Measurements from ENCODE around the gene PINLYP. TPM values are rescaled to one million over a fixed set of nuclear protein-coding genes. Genes with fewer than 3 reads are reported as not detected.

PINLYP gene
- total and polyA plus RNA-seq, 9 of the 15 experiments (the other 6 are each of a cell fraction or from before 2014, with no cell fraction given): 1.00 to 6.7 (median 2.2) TPM

DNA sequence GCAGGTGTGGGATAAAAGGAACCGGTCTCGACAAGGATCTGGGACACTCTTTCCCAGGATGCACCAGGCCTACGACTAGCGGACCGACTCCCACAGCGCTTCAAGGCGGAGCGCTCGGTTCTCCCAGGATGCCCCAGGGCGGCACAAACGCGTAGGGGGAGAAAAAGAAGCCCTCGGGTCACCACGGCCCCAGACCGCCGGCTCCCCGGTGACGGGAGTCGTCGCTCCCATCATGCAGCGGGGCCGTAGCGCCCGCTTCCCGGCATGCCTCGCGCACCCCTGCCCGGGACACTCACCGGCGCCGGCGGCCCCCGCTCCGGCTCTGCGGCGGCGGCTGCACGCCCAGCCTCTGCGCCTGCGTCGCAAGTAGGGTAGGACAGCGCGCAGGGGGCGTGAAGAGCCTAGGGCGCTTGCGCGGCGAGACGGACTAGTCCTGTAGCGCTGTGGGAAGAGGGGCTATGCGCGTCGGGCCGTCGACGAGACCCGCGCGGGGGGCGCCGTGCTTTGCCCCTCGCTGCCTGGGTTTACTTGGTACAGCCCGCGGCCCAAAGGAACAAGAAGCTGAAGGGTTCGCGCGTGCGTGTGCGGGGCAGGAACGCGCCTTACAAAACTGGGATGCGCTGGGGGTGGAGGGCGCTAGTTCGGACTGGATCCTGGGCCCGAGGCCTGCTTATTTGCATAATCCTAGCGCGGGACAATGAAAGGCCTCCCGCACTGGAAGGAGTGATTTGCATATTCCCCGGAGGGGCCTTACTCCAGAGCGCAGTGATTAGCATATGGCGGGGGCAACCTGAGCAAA lies 43.9 kb downstream of the PINLYP start, which contains the start of gene ZNF428 (continued):
- peak; percentile 47; the same call in 1 of the 2 replicates for TF ChIP-seq GTF2E2 (tag; IDR thresholded peaks at IDR 0.05)
- TF ChIP-seq SNIP1 (IDR thresholded peaks at IDR 0.05; ENCODE audit: low read depth): no peak
- TF ChIP-seq, protein P1, sequence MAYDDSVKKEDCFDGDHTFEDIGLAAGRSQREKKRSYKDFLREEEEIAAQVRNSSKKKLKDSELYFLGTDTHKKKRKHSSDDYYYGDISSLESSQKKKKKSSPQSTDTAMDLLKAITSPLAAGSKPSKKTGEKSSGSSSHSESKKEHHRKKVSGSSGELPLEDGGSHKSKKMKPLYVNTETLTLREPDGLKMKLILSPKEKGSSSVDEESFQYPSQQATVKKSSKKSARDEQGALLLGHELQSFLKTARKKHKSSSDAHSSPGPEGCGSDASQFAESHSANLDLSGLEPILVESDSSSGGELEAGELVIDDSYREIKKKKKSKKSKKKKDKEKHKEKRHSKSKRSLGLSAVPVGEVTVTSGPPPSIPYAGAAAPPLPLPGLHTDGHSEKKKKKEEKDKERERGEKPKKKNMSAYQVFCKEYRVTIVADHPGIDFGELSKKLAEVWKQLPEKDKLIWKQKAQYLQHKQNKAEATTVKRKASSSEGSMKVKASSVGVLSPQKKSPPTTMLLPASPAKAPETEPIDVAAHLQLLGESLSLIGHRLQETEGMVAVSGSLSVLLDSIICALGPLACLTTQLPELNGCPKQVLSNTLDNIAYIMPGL (CRISPR knock-in tag; IDR thresholded peaks at IDR 0.05): peak; percentile 81
- TF ChIP-seq HMGN3 (IDR thresholded peaks at IDR 0.05; ENCODE audit: borderline replicate concordance, extremely low read depth, insufficient read length, low read depth, low read length): no peak
- no peak for TF ChIP-seq KLF10 (CRISPR knock-in tag; IDR thresholded peaks at IDR 0.05)
- TF ChIP-seq ZEB2 (IDR thresholded peaks at IDR 0.05): no peak
- no peak for TF ChIP-seq RBM39 (optimal IDR thresholded peaks at IDR 0.05; ENCODE audit: low read depth, low read length)
- no peak for TF ChIP-seq CHD2 (IDR thresholded peaks at IDR 0.05; ENCODE audit: low read depth, low read length)
- TF ChIP-seq, protein P2, sequence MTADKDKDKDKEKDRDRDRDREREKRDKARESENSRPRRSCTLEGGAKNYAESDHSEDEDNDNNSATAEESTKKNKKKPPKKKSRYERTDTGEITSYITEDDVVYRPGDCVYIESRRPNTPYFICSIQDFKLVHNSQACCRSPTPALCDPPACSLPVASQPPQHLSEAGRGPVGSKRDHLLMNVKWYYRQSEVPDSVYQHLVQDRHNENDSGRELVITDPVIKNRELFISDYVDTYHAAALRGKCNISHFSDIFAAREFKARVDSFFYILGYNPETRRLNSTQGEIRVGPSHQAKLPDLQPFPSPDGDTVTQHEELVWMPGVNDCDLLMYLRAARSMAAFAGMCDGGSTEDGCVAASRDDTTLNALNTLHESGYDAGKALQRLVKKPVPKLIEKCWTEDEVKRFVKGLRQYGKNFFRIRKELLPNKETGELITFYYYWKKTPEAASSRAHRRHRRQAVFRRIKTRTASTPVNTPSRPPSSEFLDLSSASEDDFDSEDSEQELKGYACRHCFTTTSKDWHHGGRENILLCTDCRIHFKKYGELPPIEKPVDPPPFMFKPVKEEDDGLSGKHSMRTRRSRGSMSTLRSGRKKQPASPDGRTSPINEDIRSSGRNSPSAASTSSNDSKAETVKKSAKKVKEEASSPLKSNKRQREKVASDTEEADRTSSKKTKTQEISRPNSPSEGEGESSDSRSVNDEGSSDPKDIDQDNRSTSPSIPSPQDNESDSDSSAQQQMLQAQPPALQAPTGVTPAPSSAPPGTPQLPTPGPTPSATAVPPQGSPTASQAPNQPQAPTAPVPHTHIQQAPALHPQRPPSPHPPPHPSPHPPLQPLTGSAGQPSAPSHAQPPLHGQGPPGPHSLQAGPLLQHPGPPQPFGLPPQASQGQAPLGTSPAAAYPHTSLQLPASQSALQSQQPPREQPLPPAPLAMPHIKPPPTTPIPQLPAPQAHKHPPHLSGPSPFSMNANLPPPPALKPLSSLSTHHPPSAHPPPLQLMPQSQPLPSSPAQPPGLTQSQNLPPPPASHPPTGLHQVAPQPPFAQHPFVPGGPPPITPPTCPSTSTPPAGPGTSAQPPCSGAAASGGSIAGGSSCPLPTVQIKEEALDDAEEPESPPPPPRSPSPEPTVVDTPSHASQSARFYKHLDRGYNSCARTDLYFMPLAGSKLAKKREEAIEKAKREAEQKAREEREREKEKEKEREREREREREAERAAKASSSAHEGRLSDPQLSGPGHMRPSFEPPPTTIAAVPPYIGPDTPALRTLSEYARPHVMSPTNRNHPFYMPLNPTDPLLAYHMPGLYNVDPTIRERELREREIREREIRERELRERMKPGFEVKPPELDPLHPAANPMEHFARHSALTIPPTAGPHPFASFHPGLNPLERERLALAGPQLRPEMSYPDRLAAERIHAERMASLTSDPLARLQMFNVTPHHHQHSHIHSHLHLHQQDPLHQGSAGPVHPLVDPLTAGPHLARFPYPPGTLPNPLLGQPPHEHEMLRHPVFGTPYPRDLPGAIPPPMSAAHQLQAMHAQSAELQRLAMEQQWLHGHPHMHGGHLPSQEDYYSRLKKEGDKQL (CRISPR knock-in tag; IDR thresholded peaks at IDR 0.05; ENCODE audit: borderline replicate concordance): no peak
- no peak for TF ChIP-seq PTTG1 (tag; IDR thresholded peaks at IDR 0.05; ENCODE audit: low read depth)
- peak; percentile 63 for TF ChIP-seq RB1 (IDR thresholded peaks at IDR 0.05; ENCODE audit: low read depth)
- TF ChIP-seq SLC30A9 (CRISPR knock-in tag; IDR thresholded peaks at IDR 0.05): no peak
- TF ChIP-seq CBFA2T3 (IDR thresholded peaks at IDR 0.05): 0 out of 2 replicates have a peak, but pooled peaks have one; percentile 4
- TF ChIP-seq, protein P3, sequence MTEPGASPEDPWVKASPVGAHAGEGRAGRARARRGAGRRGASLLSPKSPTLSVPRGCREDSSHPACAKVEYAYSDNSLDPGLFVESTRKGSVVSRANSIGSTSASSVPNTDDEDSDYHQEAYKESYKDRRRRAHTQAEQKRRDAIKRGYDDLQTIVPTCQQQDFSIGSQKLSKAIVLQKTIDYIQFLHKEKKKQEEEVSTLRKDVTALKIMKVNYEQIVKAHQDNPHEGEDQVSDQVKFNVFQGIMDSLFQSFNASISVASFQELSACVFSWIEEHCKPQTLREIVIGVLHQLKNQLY (CRISPR knock-in tag; conservative IDR thresholded peaks at IDR 0.05): no peak
- TF ChIP-seq KDM4B (IDR thresholded peaks at IDR 0.05; ENCODE audit: borderline replicate concordance in 2 of 2, low read depth in 1 of 2): peak in 1 of 2 experiments; percentile 32; a peak in 1 of 4 replicates
- TF ChIP-seq, protein P4, sequence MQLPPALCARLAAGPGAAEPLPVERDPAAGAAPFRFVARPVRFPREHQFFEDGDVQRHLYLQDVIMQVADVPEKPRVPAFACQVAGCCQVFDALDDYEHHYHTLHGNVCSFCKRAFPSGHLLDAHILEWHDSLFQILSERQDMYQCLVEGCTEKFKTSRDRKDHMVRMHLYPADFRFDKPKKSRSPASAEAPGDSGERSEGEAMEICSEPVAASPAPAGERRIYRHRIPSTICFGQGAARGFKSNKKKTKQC (CRISPR knock-in tag; IDR thresholded peaks at IDR 0.05): no peak
- TF ChIP-seq RBM14 (IDR thresholded peaks at IDR 0.05; ENCODE audit: borderline replicate concordance, insufficient read depth, low read depth, low read length): no peak
- peak; percentile 97 for TF ChIP-seq RBFOX2 (IDR thresholded peaks at IDR 0.05; ENCODE audit: low read depth, low read length)
- TF ChIP-seq ZNF282 (CRISPR knock-in tag; IDR thresholded peaks at IDR 0.05): peak; percentile 89
- no peak for TF ChIP-seq HLTF (IDR thresholded peaks at IDR 0.05)

All from K562 (cell line).